IMR-90 (cell line): ENCODE results near the gene GAREM2.

Experiments used
- CEBPB ChIP-seq: IDR thresholded peaks from 2 replicates; pipeline ENCODE4 v1.6.1; 2012; ENCODE audit warnings: low read depth, low read length, improper control_type of control experiment
- CHD1 ChIP-seq: IDR thresholded peaks from 2 replicates; pipeline ENCODE4 v1.6.1; 2012; ENCODE audit warnings: low read depth, low read length, improper control_type of control experiment
- MAFK ChIP-seq: IDR thresholded peaks from 2 replicates; pipeline ENCODE4 v1.6.1; 2012; ENCODE audit warnings: low read depth, low read length, improper control_type of control experiment
- MXI1 ChIP-seq: IDR thresholded peaks from 2 replicates; pipeline ENCODE4 v1.6.1; 2012; ENCODE audit warnings: low read depth, mild to moderate bottlenecking, low read length, moderate library complexity, borderline replicate concordance
- NFE2L2 ChIP-seq: fragments of 150-350 bp; IDR thresholded peaks from 2 replicates; pipeline ENCODE4 v1.6.1; 2016; ENCODE audit warnings: low read depth, mild to moderate bottlenecking, low read length
- POLR2A ChIP-seq: IDR thresholded peaks from 2 replicates; pipeline ENCODE4 v1.6.1; 2012; ENCODE audit warnings: mild to moderate bottlenecking, low read depth, low read length
- RAD21 ChIP-seq: IDR thresholded peaks from 2 replicates; pipeline ENCODE4 v1.6.1; 2012; ENCODE audit warnings: low read length, improper control_type of control experiment
- RCOR1 ChIP-seq: IDR thresholded peaks from 2 replicates; pipeline ENCODE4 v1.6.1; 2012; ENCODE audit warnings: mild to moderate bottlenecking, low read length, improper control_type of control experiment; ENCODE audit not compliant: insufficient replicate concordance
- RFX5 ChIP-seq: IDR thresholded peaks from 2 replicates; pipeline ENCODE4 v1.8.0; 2012; ENCODE audit warnings: low read depth, mild to moderate bottlenecking, low read length, moderate library complexity
- USF2 ChIP-seq: fragments of 150-350 bp; IDR thresholded peaks from 2 replicates; pipeline ENCODE4 v1.6.1; 2017; ENCODE audit warnings: mild to moderate bottlenecking, antibody characterized with exemption, low read length, low read depth
- TF ChIP-seq, protein P1 (sequence below): conservative IDR thresholded peaks from 2 replicates; pipeline ENCODE4 v1.5.1; 2012; ENCODE audit warnings: mild to moderate bottlenecking, low read depth, low read length, improper control_type of control experiment

- TF ChIP-seq, protein P1, sequence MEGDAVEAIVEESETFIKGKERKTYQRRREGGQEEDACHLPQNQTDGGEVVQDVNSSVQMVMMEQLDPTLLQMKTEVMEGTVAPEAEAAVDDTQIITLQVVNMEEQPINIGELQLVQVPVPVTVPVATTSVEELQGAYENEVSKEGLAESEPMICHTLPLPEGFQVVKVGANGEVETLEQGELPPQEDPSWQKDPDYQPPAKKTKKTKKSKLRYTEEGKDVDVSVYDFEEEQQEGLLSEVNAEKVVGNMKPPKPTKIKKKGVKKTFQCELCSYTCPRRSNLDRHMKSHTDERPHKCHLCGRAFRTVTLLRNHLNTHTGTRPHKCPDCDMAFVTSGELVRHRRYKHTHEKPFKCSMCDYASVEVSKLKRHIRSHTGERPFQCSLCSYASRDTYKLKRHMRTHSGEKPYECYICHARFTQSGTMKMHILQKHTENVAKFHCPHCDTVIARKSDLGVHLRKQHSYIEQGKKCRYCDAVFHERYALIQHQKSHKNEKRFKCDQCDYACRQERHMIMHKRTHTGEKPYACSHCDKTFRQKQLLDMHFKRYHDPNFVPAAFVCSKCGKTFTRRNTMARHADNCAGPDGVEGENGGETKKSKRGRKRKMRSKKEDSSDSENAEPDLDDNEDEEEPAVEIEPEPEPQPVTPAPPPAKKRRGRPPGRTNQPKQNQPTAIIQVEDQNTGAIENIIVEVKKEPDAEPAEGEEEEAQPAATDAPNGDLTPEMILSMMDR: no peak
- no peak for TF ChIP-seq POLR2A
- no peak for TF ChIP-seq RAD21
- TF ChIP-seq CEBPB: no peak
- no peak for TF ChIP-seq USF2
- no peak for TF ChIP-seq CHD1
- TF ChIP-seq RCOR1: no peak
- no peak for TF ChIP-seq RFX5
- TF ChIP-seq MXI1: no peak
- no peak for TF ChIP-seq NFE2L2
- no peak for TF ChIP-seq MAFK
These were observed 16.9 kb downstream of the GAREM2 start for GRCh38 chr2:26189751-26190150.
